Ectodermal cell (in vitro differentiated cells): Measurements from ENCODE around the gene KLF16.
A peak's percentile ranks its signal among the peaks of the same experiment; 100 is the strongest.

Experiments
- H3K27ac ChIP-seq: 2 replicates; pipeline ENCODE4 v1.7.0; 2013; ENCODE audit warnings: mild to moderate bottlenecking, low read depth, low read length; ENCODE audit not compliant: insufficient read depth, poor library complexity, severe bottlenecking
- H3K27me3 ChIP-seq: 2 replicates; pipeline ENCODE4 v1.7.0; 2013; ENCODE audit warnings: mild to moderate bottlenecking, low read length; ENCODE audit not compliant: insufficient read depth, control insufficient read depth, poor library complexity, severe bottlenecking
- H3K36me3 ChIP-seq: one replicate; pipeline ENCODE4 v1.7.0; 2013; ENCODE audit warnings: low read length; ENCODE audit not compliant: control insufficient read depth, insufficient read depth
- H3K4me1 ChIP-seq: one replicate; pipeline ENCODE4 v1.7.0; 2013; ENCODE audit warnings: low read length; ENCODE audit not compliant: control insufficient read depth, insufficient read depth
- H3K4me3 ChIP-seq: 2 replicates; pipeline ENCODE4 v1.7.0; 2013; ENCODE audit warnings: low read depth, low read length, control low read depth; ENCODE audit not compliant: insufficient read depth
- H3K9me3 ChIP-seq: 2 replicates; pipeline ENCODE4 v1.7.0; 2013; ENCODE audit warnings: mild to moderate bottlenecking, low read length, moderate library complexity; ENCODE audit not compliant: control insufficient read depth
- WGBS, 2 experiments: methylation state at CpG; one replicate each; pipeline ENCODE4 v1.1.7; 2013; ENCODE audit warnings: missing lambda C conversion rate in 2 of 2; 5-methylcytosine and 5-hydroxymethylcytosine counted together

The KLF16 gene

GRCh38 chr19:1868971-1869370 lies 5.6 kb upstream of the KLF16 start:
- Histone ChIP-seq H3K4me3 (no peak overlapping the region), H3K36me3 (no peaks in the 10 kb centered on the region), H3K4me1 (peaks cover 7% of the 10 kb centered on the region), H3K27ac (no peak overlapping the region), H3K27me3 (no peaks in the 10 kb centered on the region), H3K9me3 (no peaks in the 10 kb centered on the region)
- WGBS, 2 experiments = 90 to 91% methylated on average over 7 of the region's 7 CpGs

DNA sequence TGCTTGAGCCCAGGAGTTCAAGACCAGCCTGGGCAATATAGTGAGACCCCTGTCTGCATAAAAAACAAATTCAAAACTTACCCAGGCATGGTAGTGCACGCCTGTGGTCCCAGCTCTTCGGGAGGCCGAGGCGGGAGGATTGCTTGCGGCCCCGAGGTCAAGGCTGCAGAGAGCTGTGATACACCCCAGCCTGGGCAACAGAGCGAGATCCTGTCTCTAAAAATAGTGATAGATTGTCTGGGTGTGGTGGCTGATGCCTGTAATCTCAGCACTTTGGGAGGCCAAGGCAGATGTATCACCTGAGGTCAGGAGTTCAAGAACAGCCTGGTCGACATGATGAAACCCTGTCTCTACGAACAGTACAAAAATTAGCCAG lies 4.0 kb upstream of the KLF16 start:
- Histone ChIP-seq H3K27ac (no peak overlapping the region), H3K27me3 (peaks cover 7% of the 10 kb centered on the region), H3K4me1 (peaks cover 5% of the 10 kb centered on the region), H3K36me3 (no peaks in the 10 kb centered on the region), H3K9me3 (no peaks in the 10 kb centered on the region), H3K4me3 (no peak overlapping the region)
- WGBS, 2 experiments = 92 to 95% methylated on average over 9 of the region's 9 CpGs

DNA sequence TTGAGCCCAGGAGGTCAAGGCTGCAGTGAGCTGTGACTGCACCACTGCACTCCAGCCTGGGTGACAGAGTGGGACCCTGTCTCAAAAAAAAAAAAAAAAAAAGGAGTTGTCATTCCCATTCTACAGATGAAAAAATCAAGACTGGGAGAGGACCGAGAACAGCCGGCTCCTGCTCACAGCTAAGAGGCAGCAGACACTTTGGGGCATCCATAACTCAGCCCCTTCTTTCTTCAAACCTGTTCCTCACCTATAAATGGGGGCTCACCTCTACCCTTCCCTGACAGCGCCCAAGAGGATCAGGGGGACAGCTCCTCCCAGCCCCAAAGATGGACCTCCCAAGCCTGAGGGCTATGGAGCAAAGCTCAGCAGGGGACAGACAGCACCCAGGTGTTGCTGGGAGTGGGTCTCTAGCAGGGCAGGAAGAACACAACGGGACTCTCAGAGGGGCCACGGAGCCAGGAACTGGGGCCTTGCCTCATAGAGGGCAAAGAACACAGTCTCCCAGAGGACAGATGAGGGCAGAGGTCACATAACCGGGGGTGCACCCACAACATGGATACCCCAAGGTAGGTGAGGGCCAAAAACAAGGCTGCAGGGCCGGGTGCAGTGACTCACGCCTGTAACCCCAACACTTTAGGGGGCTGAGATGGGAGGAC lies 3.4 kb upstream of the KLF16 start:
- no peak overlapping the region for H3K4me3 ChIP-seq
- H3K36me3 ChIP-seq = no peaks in the 10 kb centered on the region
- H3K4me1 ChIP-seq = peaks cover 7% of the 10 kb centered on the region
- no peak overlapping the region for H3K27ac ChIP-seq
- no peaks in the 10 kb centered on the region for H3K9me3 ChIP-seq
- 93% methylated on average over 8 of the region's 8 CpGs for WGBS, 2 experiments
- H3K27me3 ChIP-seq = peaks cover 12% of the 10 kb centered on the region

GRCh38 chr19:1865172-1866010 lies 2.0 kb upstream of the KLF16 start:
- peak overlapping the region; percentile 75 for H3K4me3 ChIP-seq
- H3K9me3 ChIP-seq = no peaks in the 10 kb centered on the region
- 88 to 89% methylated on average over 17 of the region's 17 CpGs for WGBS, 2 experiments
- peaks cover 21% of the 10 kb centered on the region for H3K4me1 ChIP-seq
- peak overlapping the region; percentile 70 for H3K27ac ChIP-seq
- no peaks in the 10 kb centered on the region for H3K36me3 ChIP-seq
- peaks cover 26% of the 10 kb centered on the region for H3K27me3 ChIP-seq

DNA sequence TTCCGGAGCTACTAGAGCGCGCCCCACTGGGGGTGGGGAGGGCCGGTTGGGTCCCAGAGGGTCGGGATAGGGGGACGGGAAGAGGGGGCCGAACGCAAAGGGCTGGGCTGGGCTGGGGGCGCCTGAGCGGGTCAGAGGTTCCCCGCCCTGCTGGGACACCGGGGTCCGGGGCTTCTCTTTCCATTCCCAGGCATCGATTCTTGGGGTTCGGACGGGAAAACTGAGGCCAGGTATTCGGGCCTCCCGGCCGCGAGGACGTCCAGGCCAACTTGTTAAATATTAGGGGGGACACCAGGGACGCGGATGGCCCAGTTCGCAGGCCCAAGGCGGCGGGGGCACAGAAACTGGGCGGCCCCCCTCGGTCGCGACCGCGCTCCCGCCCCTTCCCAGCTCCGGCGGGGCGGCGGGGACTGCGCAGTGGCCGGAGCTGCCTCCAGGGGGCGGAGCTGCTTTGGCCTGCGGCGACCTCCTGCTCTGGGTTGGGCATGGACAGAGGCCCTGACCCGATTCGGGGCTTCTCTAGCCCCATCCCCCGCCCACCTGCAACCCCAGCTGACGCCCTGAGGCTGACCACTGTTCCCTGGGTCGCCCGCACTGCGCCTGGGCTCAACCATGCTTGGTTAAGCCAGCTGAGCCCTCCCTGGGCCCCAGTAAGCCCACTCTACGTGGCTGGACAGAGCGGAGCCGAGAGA lies 1.2 kb upstream of the KLF16 start:
- no peaks in the 10 kb centered on the region for H3K36me3 ChIP-seq
- peaks cover 34% of the 10 kb centered on the region for H3K27me3 ChIP-seq
- H3K9me3 ChIP-seq = no peaks in the 10 kb centered on the region
- peak overlapping the region; percentile 75 for H3K4me3 ChIP-seq
- H3K4me1 ChIP-seq = peaks cover 29% of the 10 kb centered on the region
- WGBS, 2 experiments = 4 to 5% methylated on average over 52 of the region's 52 CpGs
- H3K27ac ChIP-seq = peak overlapping the region; percentile 91

DNA sequence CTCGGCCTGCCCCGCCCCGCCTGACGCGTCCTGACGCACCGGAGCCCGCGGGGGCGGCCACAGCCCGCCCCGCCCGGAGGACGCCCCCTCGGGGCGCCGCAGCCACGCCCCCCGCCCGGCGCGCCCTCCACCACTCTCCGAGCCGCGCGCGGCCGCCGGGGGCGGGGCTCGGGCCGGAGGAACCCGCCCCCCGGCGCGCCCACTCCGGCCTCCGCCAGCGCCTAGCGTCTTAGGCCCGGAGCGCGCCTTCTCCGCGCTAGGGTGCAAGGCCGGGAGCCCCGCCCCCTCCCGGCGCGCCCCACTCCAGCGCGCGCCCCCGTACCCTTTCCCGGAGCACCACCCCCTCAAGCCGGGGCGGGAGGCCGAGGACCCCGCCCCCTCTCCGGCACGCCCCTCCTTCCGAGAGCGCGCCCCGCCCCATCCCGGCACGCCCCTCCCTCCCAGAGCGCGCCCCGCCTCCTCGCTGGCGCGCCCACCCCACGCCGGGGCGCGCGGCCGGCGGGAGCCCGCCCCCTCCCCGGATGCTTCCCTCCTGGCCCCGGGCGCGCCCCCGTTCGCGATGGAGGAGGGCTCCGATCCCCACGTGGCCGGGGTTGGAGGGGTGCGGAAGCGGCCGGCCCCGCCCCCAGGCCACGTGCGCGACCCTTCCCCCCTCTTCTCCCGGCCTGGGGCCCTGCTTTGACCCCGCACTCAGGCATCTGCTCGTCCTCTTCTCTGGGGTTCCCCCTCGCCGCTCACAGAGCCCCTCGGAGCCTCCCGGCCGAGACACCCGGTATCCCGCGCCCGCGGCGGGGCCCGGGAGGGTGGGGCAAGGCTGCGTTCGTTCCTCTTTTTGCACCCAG lies 480 bp upstream of the KLF16 start:
- Histone ChIP-seq H3K9me3 (no peaks in the 10 kb centered on the region), H3K4me1 (peaks cover 37% of the 10 kb centered on the region), H3K27ac (peak overlapping the region; percentile 91), H3K36me3 (no peaks in the 10 kb centered on the region), H3K27me3 (peaks cover 41% of the 10 kb centered on the region), H3K4me3 (peak overlapping the region; percentile 75)
- 0% methylated on average over 115 of the region's 115 CpGs for WGBS, 2 experiments

DNA sequence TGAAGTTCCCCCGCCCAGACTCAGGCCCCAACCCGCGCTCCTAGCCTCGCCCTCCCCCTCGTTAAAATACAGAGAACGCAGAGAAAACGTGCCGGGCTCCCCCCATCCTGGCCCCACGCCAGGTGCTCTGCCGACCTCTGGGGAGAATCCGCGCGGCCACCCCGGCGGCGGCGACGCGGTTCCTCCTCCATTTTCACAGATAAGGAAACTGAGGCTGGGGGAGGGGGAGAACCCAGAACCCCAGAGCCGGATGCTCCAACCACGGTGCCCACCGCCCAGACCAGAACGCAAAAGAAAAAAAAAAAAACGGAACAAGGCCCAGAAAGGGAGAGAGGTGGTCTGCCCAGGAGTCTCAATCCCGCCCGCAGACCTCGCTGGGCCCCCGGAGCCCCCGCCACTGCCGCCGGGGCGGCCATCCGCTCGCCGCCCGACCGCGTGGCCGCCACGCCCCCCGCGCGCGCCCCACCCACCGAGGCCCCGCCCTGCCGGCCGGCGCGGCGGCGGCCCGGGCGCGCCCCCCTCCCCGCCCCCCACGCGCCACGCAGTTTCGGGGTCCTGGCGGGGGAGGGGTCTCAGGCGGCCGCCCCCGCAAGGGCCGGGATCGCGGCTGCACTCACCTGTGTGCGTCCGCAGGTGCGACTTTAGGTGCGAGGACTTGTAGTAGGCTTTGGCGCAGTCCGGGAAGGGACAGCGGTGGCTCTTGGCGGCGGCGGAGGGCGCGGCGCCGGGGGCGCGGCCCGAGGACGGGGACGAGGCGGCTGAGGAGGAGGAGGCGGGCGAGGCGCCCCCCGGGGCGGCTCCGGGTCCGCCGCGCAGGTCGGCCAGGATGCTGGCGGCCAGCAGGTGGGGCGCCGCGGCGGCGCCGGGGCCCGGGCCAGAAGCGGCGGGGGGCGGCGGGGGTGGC lies 703 bp downstream of the KLF16 start:
- no peaks in the 10 kb centered on the region for H3K9me3 ChIP-seq
- WGBS, 2 experiments = 0% methylated on average over 109 of the region's 109 CpGs
- peaks cover 51% of the 10 kb centered on the region for H3K27me3 ChIP-seq
- H3K4me3 ChIP-seq = peak overlapping the region; percentile 64
- H3K4me1 ChIP-seq = peaks cover 43% of the 10 kb centered on the region
- no peaks in the 10 kb centered on the region for H3K36me3 ChIP-seq
- no peak overlapping the region for H3K27ac ChIP-seq

GRCh38 chr19:1862068-1862423 lies 1.3 kb downstream of the KLF16 start:
- no peaks in the 10 kb centered on the region for H3K36me3 ChIP-seq
- H3K27ac ChIP-seq = no peak overlapping the region
- WGBS, 2 experiments = 1% methylated on average over 21 of the region's 21 CpGs
- no peaks in the 10 kb centered on the region for H3K9me3 ChIP-seq
- peak overlapping the region; percentile 64 for H3K4me3 ChIP-seq
- H3K4me1 ChIP-seq = peaks cover 50% of the 10 kb centered on the region
- peaks cover 57% of the 10 kb centered on the region for H3K27me3 ChIP-seq

DNA sequence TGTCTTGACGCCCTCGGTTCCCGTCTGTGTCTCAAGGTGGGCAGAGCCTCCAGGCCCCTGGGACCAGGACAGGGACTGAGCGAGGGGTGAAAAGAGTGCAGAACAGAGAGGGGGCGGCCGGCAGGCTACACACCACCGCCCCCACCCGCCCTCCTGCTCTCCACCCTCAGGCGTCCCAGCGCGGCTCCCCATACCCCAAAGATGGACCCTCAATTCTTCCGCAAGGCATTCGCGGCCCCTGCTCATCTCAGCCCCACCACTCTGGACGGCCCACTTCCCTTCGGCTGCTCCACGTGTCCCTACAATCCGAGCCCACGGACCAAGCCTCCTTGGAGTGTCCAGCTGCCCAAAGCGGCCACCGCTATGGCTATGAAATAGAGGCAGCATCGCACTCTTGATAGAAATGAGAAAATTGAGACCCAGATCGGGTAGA lies 1.8 kb downstream of the KLF16 start:
- Histone ChIP-seq H3K9me3 (no peaks in the 10 kb centered on the region), H3K36me3 (no peaks in the 10 kb centered on the region), H3K4me3 (peak overlapping the region; percentile 64), H3K27ac (no peak overlapping the region), H3K4me1 (peaks cover 52% of the 10 kb centered on the region), H3K27me3 (peaks cover 59% of the 10 kb centered on the region)
- WGBS, 2 experiments = 2 to 3% methylated on average over 23 of the region's 23 CpGs
